Measurements from ENCODE around the gene PDE9A.

GRCh38 chr21:42665026-42665425 is 11.6 kb downstream of the PDE9A start:
- no peak for TF ChIP-seq CTCF (IDR thresholded peaks at IDR 0.05; ENCODE audit: borderline replicate concordance, extremely low read depth, low read length, poor library complexity, severe bottlenecking)
- TF ChIP-seq EZH2 (IDR thresholded peaks at IDR 0.05; ENCODE audit: borderline replicate concordance, low read depth, low read length, severe bottlenecking): no peak

All from DND-41 (cell line).